GM19328 (cell line): Measurements from ENCODE around the gene CLCN4.

Experiments used
- ATAC-seq: cut with Tn5 transposase; IDR thresholded peaks from one replicate; pipeline ENCODE4 v1.9.1; 2021; ENCODE audit warnings: mild to moderate bottlenecking, moderate library complexity; ENCODE audit not compliant: unreplicated experiment

The CLCN4 gene

DNA sequence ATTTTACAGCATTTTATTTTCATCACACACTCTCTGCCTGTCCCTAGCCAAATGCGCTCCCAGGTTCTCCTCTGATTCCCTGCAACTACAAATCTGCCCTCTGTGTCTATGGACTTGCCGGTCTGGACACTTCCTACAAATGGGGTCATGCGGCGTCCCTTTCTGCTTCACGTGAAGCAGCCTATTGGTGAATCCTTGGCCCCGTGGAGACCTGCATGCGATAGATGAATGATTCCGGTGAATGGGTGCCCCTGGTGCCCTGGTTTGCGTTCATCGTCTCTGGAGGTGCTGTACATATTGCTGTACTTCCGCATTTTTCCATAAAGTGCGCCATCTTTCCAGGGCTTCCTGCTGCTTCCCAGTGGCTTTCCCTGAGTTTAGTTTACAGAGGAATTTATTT lies 27.5 kb upstream of the CLCN4 start:
- ATAC-seq = no peak

DNA sequence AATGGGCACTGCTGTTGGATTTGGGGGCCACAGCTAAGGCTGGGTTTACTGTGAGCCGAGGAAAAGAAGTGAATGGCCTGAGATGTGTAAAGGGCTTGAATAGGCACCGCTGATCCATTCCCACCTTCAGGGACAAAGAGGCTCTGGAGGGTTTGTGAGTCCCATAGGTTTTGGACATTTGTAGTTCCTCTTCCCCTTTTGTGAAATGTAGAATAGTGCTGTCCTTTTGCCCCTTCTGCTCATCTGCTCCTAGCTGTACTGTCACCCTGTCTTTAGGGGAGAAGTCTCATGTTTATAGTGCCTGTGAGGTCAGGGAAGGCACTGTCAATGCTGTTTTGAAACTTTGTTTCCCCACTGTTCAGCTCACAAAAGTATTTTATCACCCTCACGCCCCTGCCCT lies 26.4 kb upstream of the CLCN4 start:
- ATAC-seq = no peak

DNA sequence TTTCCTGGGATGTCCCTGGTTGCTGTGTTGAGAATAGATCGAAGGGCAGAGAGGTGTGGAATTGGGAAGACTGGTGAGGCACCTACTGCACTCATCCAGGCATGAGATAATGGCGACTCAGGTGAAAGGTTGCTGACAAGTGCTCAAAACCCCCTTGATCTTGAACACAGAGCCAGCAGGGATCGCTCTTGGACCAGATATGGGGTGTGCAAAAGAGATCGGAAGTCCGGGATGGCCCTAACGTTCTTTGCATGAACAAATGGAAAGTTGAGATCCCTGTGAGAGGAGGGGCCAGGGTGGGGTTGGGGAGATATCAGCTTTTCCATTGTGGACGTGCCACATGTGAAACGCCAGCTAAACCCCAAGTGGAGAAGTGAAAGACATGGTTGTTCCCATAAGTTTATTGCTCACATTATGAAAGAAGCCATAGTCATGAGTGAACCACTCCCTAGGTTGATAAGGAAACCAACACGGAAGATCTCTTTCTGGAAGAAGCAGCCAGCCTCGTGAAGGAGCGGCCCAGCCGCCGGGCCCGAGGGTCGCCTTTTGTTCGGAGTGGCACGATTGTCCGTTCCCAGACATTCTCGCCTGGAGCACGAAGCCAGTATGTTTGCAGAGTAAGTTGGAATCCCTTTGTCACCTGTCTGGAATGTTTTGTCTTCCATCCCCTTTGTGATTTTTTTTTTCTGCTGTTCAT lies 22.6 kb upstream of the CLCN4 start:
- ATAC-seq = no peak

DNA sequence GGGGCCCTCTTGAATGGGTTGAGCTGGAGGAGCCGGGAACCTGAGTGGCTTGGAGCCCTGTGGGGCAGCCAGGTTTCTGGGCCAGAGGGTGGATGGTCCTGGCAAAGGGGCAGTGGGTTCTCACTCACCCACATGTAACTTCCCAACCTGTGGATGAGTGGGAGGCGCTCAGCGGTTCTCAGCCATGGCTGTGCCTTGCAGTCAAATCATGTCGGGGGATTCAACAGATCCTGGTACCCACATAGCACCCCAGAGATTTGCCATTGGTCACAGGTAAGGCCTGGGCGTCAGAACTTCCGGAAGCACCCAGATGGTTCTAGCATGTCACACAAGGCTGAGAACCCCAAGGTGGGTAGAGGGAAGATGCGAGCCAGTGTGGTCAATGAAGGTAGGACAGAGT lies 21.9 kb upstream of the CLCN4 start:
- ATAC-seq = no peak

- ATAC-seq = no peak
Measured at GRCh38 chrX:10135561-10136399, 21.0 kb upstream of the CLCN4 start.

DNA sequence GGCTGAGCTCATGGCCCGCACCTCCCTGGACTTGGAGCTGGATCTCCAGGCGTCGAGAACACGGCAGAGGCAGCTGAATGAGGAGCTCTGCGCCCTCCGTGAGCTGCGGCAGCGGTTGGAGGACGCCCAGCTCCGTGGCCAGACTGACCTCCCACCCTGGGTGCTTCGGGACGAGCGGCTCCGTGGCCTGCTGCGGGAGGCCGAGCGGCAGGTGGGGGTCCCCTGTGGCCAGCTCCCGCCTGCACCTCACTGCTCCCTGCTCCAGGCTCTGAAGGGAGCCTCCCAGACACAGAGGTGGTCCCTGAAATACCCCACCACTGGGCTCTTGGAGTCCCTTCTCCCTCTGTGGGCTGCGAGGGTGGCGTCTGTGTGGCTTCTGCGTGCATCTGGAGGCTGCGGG lies 18.0 kb upstream of the CLCN4 start:
- no peak for ATAC-seq

GRCh38 chrX:10140264-10140663 lies 16.5 kb upstream of the CLCN4 start:
- no peak for ATAC-seq

- no peak for ATAC-seq
Measured at GRCh38 chrX:10142041-10142599, 14.7 kb upstream of the CLCN4 start.

- no peak for ATAC-seq
Measured at GRCh38 chrX:10143071-10143983, 13.4 kb upstream of the CLCN4 start.

DNA sequence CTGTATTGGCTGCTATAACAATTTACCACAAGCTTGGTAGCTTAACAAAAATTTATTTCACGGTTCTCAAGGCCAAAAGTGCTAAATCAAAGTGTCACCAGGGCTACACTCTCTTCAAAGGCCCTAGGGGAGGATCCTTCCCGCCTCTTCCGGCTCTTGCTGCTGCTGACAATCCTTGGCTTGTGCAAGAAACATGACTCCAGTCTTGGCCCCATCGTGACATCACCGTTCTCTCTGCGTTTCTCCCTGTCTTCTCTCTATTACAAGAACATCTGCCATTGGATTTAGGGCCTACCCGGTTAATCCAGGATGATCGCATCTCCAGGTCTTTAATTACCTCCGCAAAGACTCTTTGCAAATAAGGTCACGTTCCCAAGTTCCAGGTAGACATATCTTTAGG lies 10.4 kb upstream of the CLCN4 start:
- ATAC-seq = no peak

DNA sequence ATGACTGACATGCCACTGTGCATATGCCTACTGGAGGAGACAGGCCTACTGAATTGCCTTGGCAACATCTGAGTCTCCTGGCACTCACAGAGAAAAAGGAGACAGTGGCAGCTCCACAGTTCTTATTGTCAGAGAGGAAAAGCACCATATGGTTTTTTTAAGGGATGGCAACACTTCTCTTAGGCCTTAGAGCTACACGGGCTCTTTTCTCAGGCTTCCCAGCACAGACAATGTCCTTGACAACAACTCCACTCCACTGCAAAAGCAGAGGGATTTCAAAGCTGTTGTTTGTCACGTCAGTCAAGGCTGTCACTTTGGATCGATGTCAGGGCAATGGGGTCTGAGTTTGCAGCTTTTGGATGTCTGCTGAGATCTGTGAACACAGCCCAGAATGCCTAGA lies 4.7 kb upstream of the CLCN4 start:
- no peak for ATAC-seq

DNA sequence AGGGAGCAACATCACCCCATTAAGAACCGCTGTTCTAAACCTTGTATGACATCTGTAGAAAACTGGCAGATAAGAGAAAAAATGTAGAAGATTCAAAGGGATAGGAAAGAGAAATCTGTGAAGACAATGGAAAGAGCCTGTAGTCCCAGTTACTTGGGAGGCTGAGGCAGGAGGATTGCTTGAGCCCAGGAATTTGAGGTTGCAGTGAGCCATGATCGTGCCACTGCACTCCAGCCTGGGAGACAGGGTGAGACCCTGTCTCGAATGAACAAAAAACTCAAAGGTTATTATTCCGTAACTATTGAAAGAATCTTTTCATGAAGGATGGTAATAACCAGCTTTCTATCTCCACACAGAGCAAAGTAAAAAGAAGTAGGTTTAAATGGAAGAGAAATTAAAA lies 1.6 kb upstream of the CLCN4 start:
- ATAC-seq = no peak

- ATAC-seq = no peak
Measured at GRCh38 chrX:10157032-10157341, 212 bp downstream of the CLCN4 start.

DNA sequence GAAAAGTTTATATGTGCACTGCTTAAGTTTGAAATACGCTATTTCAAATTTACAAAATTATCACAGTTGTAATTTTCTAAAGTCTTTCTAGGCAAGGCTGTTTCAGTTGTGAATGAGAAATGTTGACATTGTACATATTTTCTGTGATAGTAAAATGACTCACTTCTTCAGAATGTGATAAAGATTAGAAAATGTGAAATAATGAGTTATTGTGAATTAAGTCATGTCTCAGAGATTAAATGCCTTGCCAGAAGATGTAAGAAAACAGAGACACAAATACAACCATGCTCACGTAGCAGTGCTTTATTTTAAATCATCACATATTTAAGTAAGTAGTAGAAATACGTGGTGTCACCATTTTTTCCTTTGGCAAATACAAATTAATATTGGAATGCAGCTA lies 768 bp downstream of the CLCN4 start:
- no peak for ATAC-seq

GRCh38 chrX:10158279-10159144 lies 1.7 kb downstream of the CLCN4 start:
- ATAC-seq = no peak

- ATAC-seq = no peak
Measured at GRCh38 chrX:10159145-10159468, 2.3 kb downstream of the CLCN4 start.

- ATAC-seq = no peak
Measured at GRCh38 chrX:10160211-10160610, 3.4 kb downstream of the CLCN4 start.

- no peak for ATAC-seq
Measured at GRCh38 chrX:10163031-10163430, 6.3 kb downstream of the CLCN4 start.

DNA sequence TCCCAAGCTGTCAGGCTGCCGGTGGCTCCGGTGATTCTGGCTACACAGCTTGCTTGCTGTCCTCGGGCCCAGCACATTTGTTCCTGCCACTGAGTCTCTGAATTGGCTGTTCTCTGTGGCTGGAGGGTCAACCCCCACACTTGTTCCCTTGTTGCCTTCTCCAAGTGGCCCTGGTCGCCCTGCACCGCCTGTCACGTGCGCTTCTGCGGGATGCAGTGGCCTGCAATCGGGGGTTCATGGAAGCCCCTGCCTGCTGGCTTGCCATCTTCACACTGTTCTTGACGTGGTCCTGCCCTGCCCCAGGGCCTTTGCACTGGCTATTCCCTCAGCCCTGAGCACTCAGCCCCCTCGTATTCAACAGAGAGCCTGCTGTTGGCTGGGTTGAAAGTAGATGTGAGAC lies 8.1 kb downstream of the CLCN4 start:
- no peak for ATAC-seq

GRCh38 chrX:10165580-10166247 lies 8.9 kb downstream of the CLCN4 start:
- no peak for ATAC-seq
